Measurements from ENCODE around the gene ZNHIT1. TPM values are rescaled to one million over a fixed set of nuclear protein-coding genes. Genes with fewer than 3 reads are reported as not detected.

ZNHIT1 gene
- polyA plus RNA-seq, 6 donors from 2014 or later: 43.9 to 67.5 (median 52.4) TPM

- Mint-ChIP-seq H3K9me3 (peaks cover 0 to 11% (median 4%) of the 10 kb centered on the region in 7 donors), H3K27me3 (peaks cover 70 to 100% (median 89%) of the 10 kb centered on the region in 3 donors), H3K36me3 (peaks cover 0 to 30% of the 10 kb centered on the region in 2 donors), H3K4me1 (peaks cover 36 to 53% (median 50%) of the 10 kb centered on the region in 3 donors), H3K27ac (peak overlapping the region in 3 of 6 donors; percentile 44 to 97 (median 62)), H3K4me3 (peak overlapping the region in 7 of 8 donors; percentile 48 to 86 (median 66))
- DNase-seq: no peak
- ATAC-seq (ENCODE audit: low read depth in 2 of 2): no peak
Measured at GRCh38 chr7:101174322-101174854, 43.6 kb upstream of the ZNHIT1 start.

GRCh38 chr7:101175664-101176063 is 42.3 kb upstream of the ZNHIT1 start:
- DNase-seq (no peak), ATAC-seq (ENCODE audit: low read depth in 2 of 2) (no peak)
- peaks cover 62 to 100% (median 89%) of the 10 kb centered on the region in 3 donors for H3K27me3 Mint-ChIP-seq
- peak overlapping the region in 1 of 8 donors; percentile 22 for H3K4me3 Mint-ChIP-seq
- H3K9me3 Mint-ChIP-seq: peaks cover 0 to 11% (median 4%) of the 10 kb centered on the region in 7 donors
- H3K4me1 Mint-ChIP-seq: peaks cover 27 to 53% (median 43%) of the 10 kb centered on the region in 3 donors
- peaks cover 0 to 22% of the 10 kb centered on the region in 2 donors for H3K36me3 Mint-ChIP-seq
- no peak overlapping the region for H3K27ac Mint-ChIP-seq

- H3K27ac Mint-ChIP-seq: no peak overlapping the region
- peaks cover 62 to 96% (median 88%) of the 10 kb centered on the region in 3 donors for H3K27me3 Mint-ChIP-seq
- peaks cover 16 to 39% (median 37%) of the 10 kb centered on the region in 3 donors for H3K4me1 Mint-ChIP-seq
- H3K36me3 Mint-ChIP-seq: peaks cover 0 to 11% of the 10 kb centered on the region in 2 donors
- ATAC-seq (ENCODE audit: low read depth in 2 of 2) (no peak), DNase-seq (no peak)
- peak overlapping the region in 1 of 8 donors; percentile 12 for H3K4me3 Mint-ChIP-seq
- H3K9me3 Mint-ChIP-seq: peaks cover 0 to 11% (median 5%) of the 10 kb centered on the region in 7 donors
Measured at GRCh38 chr7:101177644-101178043, 40.3 kb upstream of the ZNHIT1 start.

- Mint-ChIP-seq H3K27ac (peak overlapping the region in 1 of 6 donors; percentile 7), H3K27me3 (peaks cover 56 to 84% (median 79%) of the 10 kb centered on the region in 3 donors), H3K4me3 (peak overlapping the region in 7 of 8 donors; percentile 44 to 84 (median 63)), H3K4me1 (peaks cover 8 to 29% (median 28%) of the 10 kb centered on the region in 3 donors), H3K9me3 (peaks cover 0 to 12% (median 1%) of the 10 kb centered on the region in 7 donors), H3K36me3 (peaks cover 0 to 9% of the 10 kb centered on the region in 2 donors)
- peak in 1 of 2 donors; percentile 22 for ATAC-seq (ENCODE audit: low read depth in 2 of 2)
- DNase-seq: no peak
Measured at GRCh38 chr7:101179117-101179516, 38.8 kb upstream of the ZNHIT1 start.

- H3K4me3 Mint-ChIP-seq: peak overlapping the region in 5 of 8 donors; percentile 2 to 71 (median 49)
- peaks cover 53 to 82% (median 78%) of the 10 kb centered on the region in 3 donors for H3K27me3 Mint-ChIP-seq
- ATAC-seq (ENCODE audit: low read depth in 2 of 2) (no peak), DNase-seq (no peak)
- H3K27ac Mint-ChIP-seq: peak overlapping the region in 1 of 6 donors; percentile 7
- peaks cover 0 to 5% of the 10 kb centered on the region in 2 donors for H3K36me3 Mint-ChIP-seq
- peaks cover 6 to 25% (median 23%) of the 10 kb centered on the region in 3 donors for H3K4me1 Mint-ChIP-seq
- H3K9me3 Mint-ChIP-seq: peaks cover 0 to 12% (median 0%) of the 10 kb centered on the region in 7 donors
Measured at GRCh38 chr7:101179713-101180112, 38.3 kb upstream of the ZNHIT1 start.

- Mint-ChIP-seq H3K27ac (peak within 1 kb of the TSS in 1 of 6 donors; percentile 7), H3K36me3 (peaks cover 0 to 5% of the 10 kb centered on the region in 2 donors), H3K4me1 (peaks cover 6 to 25% (median 23%) of the 10 kb centered on the region in 3 donors), H3K27me3 (peaks cover 52 to 81% (median 78%) of the 10 kb centered on the region in 3 donors), H3K4me3 (peak within 1 kb of the TSS in 7 of 8 donors; percentile 55 to 84 (median 71)), H3K9me3 (peaks cover 0 to 12% (median 0%) of the 10 kb centered on the region in 7 donors)
- ATAC-seq (ENCODE audit: low read depth in 2 of 2) (no peak), DNase-seq (no peak)
Measured at GRCh38 chr7:101180130-101180755, 37.7 kb upstream of the ZNHIT1 start, which contains the start of gene NAT16. Gene NAT16 (minus strand): TSS chr7:101180293. CDS start chr7:101174807, 5,486 bp downstream.

- H3K27ac Mint-ChIP-seq: no peak overlapping the region
- H3K4me1 Mint-ChIP-seq: peaks cover 0 to 15% (median 4%) of the 10 kb centered on the region in 3 donors
- DNase-seq (no peak), ATAC-seq (ENCODE audit: low read depth in 2 of 2) (no peak)
- peaks cover 29 to 45% (median 43%) of the 10 kb centered on the region in 3 donors for H3K27me3 Mint-ChIP-seq
- peaks cover 0 to 12% (median 0%) of the 10 kb centered on the region in 7 donors for H3K9me3 Mint-ChIP-seq
- H3K36me3 Mint-ChIP-seq: peaks cover 0 to 5% of the 10 kb centered on the region in 2 donors
- no peak overlapping the region for H3K4me3 Mint-ChIP-seq
Measured at GRCh38 chr7:101185258-101185839, 32.6 kb upstream of the ZNHIT1 start.

- Mint-ChIP-seq H3K9me3 (peaks cover 0 to 9% (median 0%) of the 10 kb centered on the region in 7 donors), H3K36me3 (peaks cover 0 to 5% of the 10 kb centered on the region in 2 donors), H3K27me3 (peaks cover 24 to 37% (median 34%) of the 10 kb centered on the region in 3 donors), H3K4me1 (peaks cover 0 to 8% (median 0%) of the 10 kb centered on the region in 3 donors), H3K27ac (no peak overlapping the region), H3K4me3 (no peak overlapping the region)
- no peak for DNase-seq
- no peak for ATAC-seq (ENCODE audit: low read depth in 2 of 2)
Measured at GRCh38 chr7:101186194-101186593, 31.8 kb upstream of the ZNHIT1 start.

- Mint-ChIP-seq H3K36me3 (peaks cover 0 to 5% of the 10 kb centered on the region in 2 donors), H3K4me1 (peaks cover 0 to 8% (median 0%) of the 10 kb centered on the region in 3 donors), H3K4me3 (no peak overlapping the region), H3K27ac (peak overlapping the region in 1 of 6 donors; percentile 75), H3K27me3 (peaks cover 23 to 32% (median 30%) of the 10 kb centered on the region in 3 donors), H3K9me3 (peaks cover 0 to 9% (median 0%) of the 10 kb centered on the region in 7 donors)
- ATAC-seq (ENCODE audit: low read depth in 2 of 2) (peak; percentile 46 to 57), DNase-seq (no peak)
Measured at GRCh38 chr7:101186844-101187428, 31.0 kb upstream of the ZNHIT1 start.

GRCh38 chr7:101189109-101189508 is 28.9 kb upstream of the ZNHIT1 start:
- no peak overlapping the region for H3K4me3 Mint-ChIP-seq
- H3K27ac Mint-ChIP-seq: peak overlapping the region in 1 of 6 donors; percentile 64
- DNase-seq (no peak), ATAC-seq (ENCODE audit: low read depth in 2 of 2) (no peak)
- peaks cover 0 to 5% (median 3%) of the 10 kb centered on the region in 3 donors for H3K4me1 Mint-ChIP-seq
- H3K36me3 Mint-ChIP-seq: no peaks in the 10 kb centered on the region
- H3K9me3 Mint-ChIP-seq: peaks cover 0 to 2% (median 0%) of the 10 kb centered on the region in 7 donors
- H3K27me3 Mint-ChIP-seq: peaks cover 17 to 22% (median 21%) of the 10 kb centered on the region in 3 donors

GRCh38 chr7:101195884-101196283 is 22.1 kb upstream of the ZNHIT1 start:
- ATAC-seq (ENCODE audit: low read depth in 2 of 2) (no peak), DNase-seq (no peak)
- Mint-ChIP-seq H3K4me1 (peaks cover 4 to 8% (median 6%) of the 10 kb centered on the region in 3 donors), H3K4me3 (no peak overlapping the region), H3K27ac (no peak overlapping the region), H3K9me3 (peaks cover 0 to 1% (median 0%) of the 10 kb centered on the region in 7 donors), H3K36me3 (no peaks in the 10 kb centered on the region), H3K27me3 (peaks cover 4 to 36% (median 10%) of the 10 kb centered on the region in 3 donors)

GRCh38 chr7:101197991-101198390 is 20.0 kb upstream of the ZNHIT1 start:
- Mint-ChIP-seq H3K36me3 (no peaks in the 10 kb centered on the region), H3K27ac (no peak overlapping the region), H3K9me3 (no peaks in the 10 kb centered on the region), H3K27me3 (peaks cover 0 to 54% (median 23%) of the 10 kb centered on the region in 3 donors), H3K4me3 (no peak overlapping the region), H3K4me1 (peaks cover 9 to 17% (median 11%) of the 10 kb centered on the region in 3 donors)
- DNase-seq (no peak), ATAC-seq (ENCODE audit: low read depth in 2 of 2) (no peak)

- H3K9me3 Mint-ChIP-seq: no peaks in the 10 kb centered on the region
- no peak overlapping the region for H3K27ac Mint-ChIP-seq
- H3K36me3 Mint-ChIP-seq: no peaks in the 10 kb centered on the region
- H3K4me3 Mint-ChIP-seq: peak overlapping the region in 1 of 8 donors; percentile 44
- H3K27me3 Mint-ChIP-seq: peaks cover 0 to 56% (median 27%) of the 10 kb centered on the region in 3 donors
- H3K4me1 Mint-ChIP-seq: peaks cover 11 to 17% (median 15%) of the 10 kb centered on the region in 3 donors
- no peak for DNase-seq
- no peak for ATAC-seq (ENCODE audit: low read depth in 2 of 2)
Measured at GRCh38 chr7:101198476-101198875, 19.5 kb upstream of the ZNHIT1 start.
